ENCODE data around the gene SCNN1B.

The SCNN1B gene

GRCh38 chr16:23408823-23409298, 106.8 kb downstream of the SCNN1B start:
- H3K4me3 ChIP-seq (replicated peaks; ENCODE audit: low read depth, low read length): no peak overlapping the region
- peak; percentile 74 for DNase-seq (ENCODE audit: low read depth)
- no peak for TF ChIP-seq CTCF (IDR thresholded peaks at IDR 0.05; ENCODE audit: low read length, missing control alignments)

DNA sequence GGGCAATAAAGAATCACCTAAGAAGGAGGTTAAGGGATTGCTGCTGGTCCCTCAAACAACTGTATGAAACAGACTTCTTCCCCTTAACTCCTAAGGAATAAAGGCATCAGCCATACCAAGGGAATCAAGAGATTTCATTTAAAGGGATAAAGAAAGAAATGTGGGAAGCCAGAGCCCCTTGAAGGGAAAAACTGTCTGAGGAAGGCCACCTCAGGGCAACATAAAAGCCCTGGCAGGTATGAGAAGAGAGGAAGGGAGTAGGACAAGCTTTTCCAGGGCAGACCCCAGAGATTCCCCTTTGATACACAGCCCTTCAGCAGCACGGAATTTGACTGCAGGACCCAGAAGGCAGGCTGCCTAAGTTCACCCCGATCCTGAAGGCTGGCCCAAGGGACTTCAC, 107.4 kb downstream of the SCNN1B start:
- no peak for DNase-seq (ENCODE audit: low read depth)
- no peak for TF ChIP-seq CTCF (IDR thresholded peaks at IDR 0.05; ENCODE audit: low read length, missing control alignments)
- H3K4me3 ChIP-seq (replicated peaks; ENCODE audit: low read depth, low read length): no peak overlapping the region

DNA sequence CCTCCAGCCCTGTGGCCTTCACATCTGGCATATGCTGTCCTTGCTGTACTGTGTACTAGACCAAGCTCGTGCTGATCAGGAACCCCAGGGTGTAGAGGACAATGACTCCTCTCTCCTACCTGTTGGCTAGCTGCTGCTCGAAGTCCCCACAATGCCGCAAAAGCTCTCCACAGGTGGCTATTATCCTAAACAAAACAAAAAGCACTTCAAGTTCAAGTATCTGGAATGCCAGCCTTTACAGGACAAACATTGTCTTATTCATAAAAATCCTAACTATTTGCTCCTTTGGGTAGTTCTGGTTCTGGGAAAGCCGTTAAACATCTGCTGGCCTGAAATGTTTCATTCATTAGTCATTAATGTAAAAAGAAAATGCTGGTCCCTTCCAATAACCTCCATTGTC, 108.1 kb downstream of the SCNN1B start:
- no peak overlapping the region for H3K4me3 ChIP-seq (replicated peaks; ENCODE audit: low read depth, low read length)
- DNase-seq (ENCODE audit: low read depth): no peak
- TF ChIP-seq CTCF (IDR thresholded peaks at IDR 0.05; ENCODE audit: low read length, missing control alignments): no peak

- H3K4me3 ChIP-seq (replicated peaks; ENCODE audit: low read depth, low read length): no peak overlapping the region
- no peak for TF ChIP-seq CTCF (IDR thresholded peaks at IDR 0.05; ENCODE audit: low read length, missing control alignments)
- no peak for DNase-seq (ENCODE audit: low read depth)
These were observed 112.6 kb downstream of the SCNN1B start for GRCh38 chr16:23414731-23415130.

DNA sequence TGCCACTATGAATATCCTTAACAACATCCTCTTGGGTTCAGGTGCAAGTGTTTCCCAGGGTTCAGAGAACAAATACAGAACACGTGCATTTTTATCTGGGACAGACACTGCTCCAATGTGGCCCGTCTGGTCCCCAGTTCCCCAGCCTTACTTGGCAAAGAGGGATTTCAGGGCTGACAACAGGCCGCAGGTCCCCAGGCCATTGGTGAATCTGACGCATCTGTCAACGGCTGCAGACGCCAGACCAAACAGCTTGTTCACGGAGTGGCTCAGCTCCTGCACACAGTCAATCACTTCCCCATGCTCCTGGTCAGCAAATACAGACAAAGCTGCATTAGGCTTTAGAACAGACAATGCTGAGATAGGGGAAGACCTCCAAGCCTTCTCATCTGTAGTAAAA, 114.7 kb downstream of the SCNN1B start:
- DNase-seq (ENCODE audit: low read depth): no peak
- TF ChIP-seq CTCF (IDR thresholded peaks at IDR 0.05; ENCODE audit: low read length, missing control alignments): no peak
- H3K4me3 ChIP-seq (replicated peaks; ENCODE audit: low read depth, low read length): no peak overlapping the region

GRCh38 chr16:23420011-23420410, 117.9 kb downstream of the SCNN1B start:
- peak; percentile 41 for DNase-seq (ENCODE audit: low read depth)
- no peak for TF ChIP-seq CTCF (IDR thresholded peaks at IDR 0.05; ENCODE audit: low read length, missing control alignments)
- no peak overlapping the region for H3K4me3 ChIP-seq (replicated peaks; ENCODE audit: low read depth, low read length)

DNA sequence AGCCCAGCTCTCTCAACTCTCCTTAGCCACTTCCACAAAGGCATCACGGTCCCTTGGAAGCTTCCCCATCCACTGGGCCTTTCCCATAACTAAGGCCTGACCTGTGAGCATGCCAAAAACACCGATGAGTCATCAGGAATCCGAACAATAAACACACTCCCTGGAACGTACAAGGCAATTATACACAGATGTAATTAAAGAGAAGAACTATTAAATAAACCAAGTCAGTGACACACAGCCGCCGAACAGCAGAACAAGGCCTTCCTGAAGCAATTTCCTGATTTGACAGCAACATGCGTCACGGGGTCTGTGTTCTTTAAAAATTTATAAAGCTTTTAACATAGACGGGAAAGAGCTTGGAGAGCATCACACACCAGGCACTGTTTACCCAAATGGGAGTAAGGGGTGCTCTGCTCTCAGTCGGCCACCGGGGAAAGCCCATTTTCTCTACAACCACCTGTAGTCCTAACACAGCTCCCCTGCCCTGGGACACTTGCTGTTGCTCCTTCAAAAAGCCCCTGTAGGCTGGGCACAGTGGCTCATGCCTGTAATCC, 121.5 kb downstream of the SCNN1B start:
- no peak for TF ChIP-seq CTCF (IDR thresholded peaks at IDR 0.05; ENCODE audit: low read length, missing control alignments)
- H3K4me3 ChIP-seq (replicated peaks; ENCODE audit: low read depth, low read length): no peak overlapping the region
- DNase-seq (ENCODE audit: low read depth): peak; percentile 94
